Esophagus (tissue), 2 donors: ENCODE data around the gene ARHGAP30. TPM values are rescaled to one million over a fixed set of nuclear protein-coding genes. Genes with fewer than 3 reads are reported as not detected.

ENCODE experiments used
- H3K27ac ChIP-seq, 2 donors: one replicate each; pipeline ENCODE4 v1.5.1; 2013; ENCODE audit warnings: low read depth in 2 of 2, mild to moderate bottlenecking in 2 of 2, inconsistent platforms in 1 of 2, low read length in 1 of 2, moderate library complexity in 1 of 2
- H3K27me3 ChIP-seq, 2 donors: one replicate each; pipeline ENCODE4 v1.6.1; 2013; ENCODE audit warnings: low read length in 2 of 2, control low read depth in 1 of 2, mild to moderate bottlenecking in 1 of 2; ENCODE audit not compliant: insufficient read depth in 2 of 2, control insufficient read depth in 1 of 2
- H3K36me3 ChIP-seq, 2 donors: one replicate each; pipeline ENCODE4 v1.6.1; 2013; ENCODE audit warnings: low read length in 1 of 2; ENCODE audit not compliant: control insufficient read depth in 2 of 2, insufficient read depth in 2 of 2
- H3K4me1 ChIP-seq, 2 donors: one replicate each; pipeline ENCODE4 v1.6.1; 2013; ENCODE audit warnings: low read length in 1 of 2; ENCODE audit not compliant: control insufficient read depth in 2 of 2, insufficient read depth in 2 of 2
- H3K4me3 ChIP-seq, 2 donors: one replicate each; pipeline ENCODE4 v1.5.1; 2013; ENCODE audit warnings: low read length in 2 of 2, mild to moderate bottlenecking in 2 of 2, low read depth in 1 of 2, moderate library complexity in 1 of 2
- H3K9me3 ChIP-seq, 2 donors: one replicate each; pipeline ENCODE4 v1.6.1; 2013; ENCODE audit warnings: mild to moderate bottlenecking in 2 of 2, low read depth in 1 of 2, low read length in 1 of 2, moderate library complexity in 1 of 2; ENCODE audit not compliant: control insufficient read depth in 2 of 2, insufficient read depth in 1 of 2
- WGBS, 2 donors: extraction: QIAGEN DNeasy Blood & Tissue Kit; methylation state at CpG; one replicate each; pipeline ENCODE4 v1.1.7; 2013; 5-methylcytosine and 5-hydroxymethylcytosine counted together
- polyA plus RNA-seq, 2 donors: library from polyadenylated mRNA; stranded (reverse); fragments of 200-250 nt; gene quantifications; one replicate each; pipeline ENCODE4 v1.2.3, GENCODE V29; 2013
- donor health status: healthy with polysubstance abuse.
- donor health status: Bipolar disorder and iron deficiency.

Gene ARHGAP30
- polyA plus RNA-seq, 2 donors: 7.9 to 9.5 TPM

- Histone ChIP-seq H3K27me3 (no peaks in the 10 kb centered on the region), H3K36me3 (peaks cover 0 to 5% of the 10 kb centered on the region in 2 donors), H3K4me1 (no peaks in the 10 kb centered on the region), H3K4me3 (no peak overlapping the region), H3K9me3 (no peaks in the 10 kb centered on the region), H3K27ac (no peak overlapping the region)
- WGBS, 2 donors: 89 to 99% methylated on average over 1 of the region's 1 CpG
Observed at GRCh38 chr1:161106431-161106830, 36.7 kb upstream of the ARHGAP30 start.

DNA sequence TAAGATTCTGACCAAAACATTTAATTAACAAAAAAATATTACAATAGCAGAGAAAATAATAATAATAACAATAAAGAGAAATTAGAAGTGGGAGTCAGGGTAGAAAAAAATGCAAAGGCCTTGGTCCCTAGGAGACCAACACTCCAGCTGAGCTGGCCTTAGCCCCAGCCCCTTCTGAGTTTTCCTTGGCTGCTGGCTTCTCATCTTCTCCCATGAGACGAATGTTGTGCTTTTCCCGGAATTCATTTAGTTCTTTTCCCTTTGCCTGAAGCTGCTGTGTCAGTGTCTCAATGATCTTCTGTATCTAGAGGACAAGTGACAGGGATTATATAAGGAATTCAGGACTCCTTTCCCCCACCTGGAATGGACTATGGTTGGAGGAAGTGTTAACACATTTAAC lies 30.9 kb upstream of the ARHGAP30 start:
- Histone ChIP-seq H3K9me3 (peaks cover 0 to 2% of the 10 kb centered on the region in 2 donors), H3K4me1 (peaks cover 0 to 11% of the 10 kb centered on the region in 2 donors), H3K36me3 (peaks cover 0 to 8% of the 10 kb centered on the region in 2 donors), H3K27ac (no peak overlapping the region), H3K4me3 (no peak overlapping the region), H3K27me3 (no peaks in the 10 kb centered on the region)
- WGBS, 2 donors: 67 to 72% methylated on average over 2 of the region's 2 CpGs

- Histone ChIP-seq H3K36me3 (peaks cover 0 to 8% of the 10 kb centered on the region in 2 donors), H3K9me3 (peaks cover 0 to 2% of the 10 kb centered on the region in 2 donors), H3K27me3 (no peaks in the 10 kb centered on the region), H3K27ac (no peak overlapping the region), H3K4me3 (no peak overlapping the region), H3K4me1 (peaks cover 0 to 14% of the 10 kb centered on the region in 2 donors)
- 76 to 79% methylated on average over 9 of the region's 9 CpGs for WGBS, 2 donors
Observed at GRCh38 chr1:161099090-161099802, 29.6 kb upstream of the ARHGAP30 start.

GRCh38 chr1:161098210-161099068 lies 28.7 kb upstream of the ARHGAP30 start, which contains the start of gene KLHDC9:
KLHDC9 (plus strand) TSS chr1:161098361; CDS start chr1:161098536, 175 bp downstream.
- H3K4me3 ChIP-seq: peak within 1 kb of the TSS; percentile 52 to 70
- H3K27ac ChIP-seq: peak within 1 kb of the TSS; percentile 62 to 81
- peaks cover 0 to 14% of the 10 kb centered on the region in 2 donors for H3K4me1 ChIP-seq
- peaks cover 0 to 8% of the 10 kb centered on the region in 2 donors for H3K36me3 ChIP-seq
- H3K9me3 ChIP-seq: peaks cover 0 to 2% of the 10 kb centered on the region in 2 donors
- H3K27me3 ChIP-seq: no peaks in the 10 kb centered on the region
- WGBS, 2 donors: 6 to 7% methylated on average over 63 to 71 of the region's 71 CpGs

DNA sequence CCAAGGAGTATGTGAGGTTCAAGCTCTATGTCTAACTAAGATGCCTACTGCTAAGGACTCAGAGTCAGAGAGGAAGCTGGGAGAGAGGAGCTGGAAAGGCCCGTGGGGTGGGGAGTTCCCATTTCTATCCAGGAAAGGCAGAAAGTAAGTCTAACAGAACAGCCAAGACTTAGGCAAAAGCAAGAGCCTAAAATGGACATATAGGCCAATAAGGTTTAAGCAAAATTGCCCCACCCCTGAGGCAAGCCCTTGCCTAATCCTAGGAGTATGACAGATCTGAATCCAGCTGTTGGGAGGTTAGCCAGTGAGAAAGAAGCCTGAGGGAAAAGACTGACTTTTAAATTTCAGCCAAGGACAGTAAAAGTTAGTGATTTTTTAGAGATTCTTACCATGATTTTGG lies 26.8 kb upstream of the ARHGAP30 start:
- H3K27me3 ChIP-seq: no peaks in the 10 kb centered on the region
- peaks cover 0 to 3% of the 10 kb centered on the region in 2 donors for H3K36me3 ChIP-seq
- 18 to 41% methylated on average over 1 of the region's 1 CpG for WGBS, 2 donors
- peak overlapping the region; percentile 68 to 87 for H3K27ac ChIP-seq
- H3K4me3 ChIP-seq: no peak overlapping the region
- peaks cover 0 to 30% of the 10 kb centered on the region in 2 donors for H3K4me1 ChIP-seq
- H3K9me3 ChIP-seq: peaks cover 0 to 2% of the 10 kb centered on the region in 2 donors

- Histone ChIP-seq H3K36me3 (peaks cover 0 to 3% of the 10 kb centered on the region in 2 donors), H3K27ac (peak overlapping the region; percentile 68 to 87), H3K27me3 (no peaks in the 10 kb centered on the region), H3K9me3 (peaks cover 0 to 2% of the 10 kb centered on the region in 2 donors), H3K4me1 (peaks cover 0 to 31% of the 10 kb centered on the region in 2 donors), H3K4me3 (no peak overlapping the region)
- 82 to 83% methylated on average over 2 of the region's 2 CpGs for WGBS, 2 donors
Observed at GRCh38 chr1:161096015-161096414, 26.3 kb upstream of the ARHGAP30 start.

DNA sequence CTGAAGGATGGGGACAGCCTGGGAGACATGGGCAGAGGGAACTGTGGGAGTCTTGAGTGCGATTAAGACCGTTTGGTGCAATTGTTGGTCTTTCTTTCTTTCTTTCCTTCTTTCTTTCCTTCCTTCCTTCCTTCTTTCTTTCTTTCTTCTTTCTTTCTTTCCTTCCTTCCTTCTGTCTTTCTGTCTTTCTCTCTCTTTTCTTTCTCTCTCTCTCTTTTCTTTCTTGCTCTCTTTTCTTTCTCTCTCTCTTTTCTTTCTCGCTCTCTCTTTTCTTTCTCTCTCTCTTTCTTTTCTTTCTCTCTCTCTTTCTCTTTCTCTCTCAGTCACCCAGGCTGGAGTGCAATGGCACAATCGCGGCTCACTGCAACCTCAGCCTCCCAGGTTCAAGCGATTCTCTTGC lies 25.5 kb upstream of the ARHGAP30 start:
- WGBS, 2 donors: 95 to 96% methylated on average over 6 of the region's 6 CpGs
- H3K27ac ChIP-seq: no peak overlapping the region
- peaks cover 0 to 31% of the 10 kb centered on the region in 2 donors for H3K4me1 ChIP-seq

DNA sequence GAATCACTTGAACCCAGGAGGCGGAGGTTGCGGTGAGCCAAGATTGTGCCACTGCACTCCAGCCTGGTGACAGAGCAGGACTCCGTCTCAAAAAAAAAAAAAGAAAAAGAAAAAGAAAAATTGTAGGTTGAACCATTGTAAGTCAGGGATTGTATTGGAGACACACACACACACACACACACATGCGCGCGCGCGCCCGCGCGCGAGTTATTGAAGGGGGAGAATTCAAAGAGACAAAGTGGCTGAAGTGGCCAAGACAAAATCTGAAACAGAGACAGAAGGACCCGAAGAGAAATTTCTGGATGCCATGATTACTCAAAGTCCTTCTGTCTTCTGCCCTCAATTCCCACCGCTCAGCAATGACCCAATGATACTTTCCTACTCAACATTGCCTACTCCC lies 24.8 kb upstream of the ARHGAP30 start:
- Histone ChIP-seq H3K27ac (no peak overlapping the region), H3K4me1 (peaks cover 0 to 35% of the 10 kb centered on the region in 2 donors), H3K27me3 (no peaks in the 10 kb centered on the region), H3K9me3 (peaks cover 0 to 2% of the 10 kb centered on the region in 2 donors), H3K36me3 (no peaks in the 10 kb centered on the region), H3K4me3 (no peak overlapping the region)
- WGBS, 2 donors: 94 to 97% methylated on average over 14 of the region's 14 CpGs

More for the DNA sequence above, 25.5 kb upstream of the ARHGAP30 start:
- Histone ChIP-seq H3K36me3 (peaks cover 0 to 3% of the 10 kb centered on the region in 2 donors), H3K4me3 (no peak overlapping the region), H3K9me3 (peaks cover 0 to 2% of the 10 kb centered on the region in 2 donors), H3K27me3 (no peaks in the 10 kb centered on the region)

DNA sequence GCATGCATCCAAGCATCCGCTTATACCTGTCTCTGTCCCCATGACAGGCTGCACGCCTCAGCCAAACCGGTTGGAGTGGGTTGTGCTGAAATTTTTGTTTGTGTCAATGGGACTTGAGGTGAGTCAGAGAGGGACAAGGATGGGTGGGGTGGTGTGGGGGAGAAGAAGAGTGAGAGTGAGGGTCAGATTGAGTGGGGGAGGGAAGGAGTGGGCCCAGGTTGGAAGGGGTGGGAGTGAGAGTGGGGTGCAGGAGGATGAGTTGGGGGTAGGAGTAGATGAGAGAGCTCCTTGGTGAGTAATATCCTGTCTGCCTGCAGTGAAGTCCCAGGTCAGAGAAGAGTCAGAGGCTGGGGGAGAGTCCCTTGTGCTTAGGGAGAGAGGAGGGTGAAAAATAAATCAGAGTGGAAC lies 22.9 kb upstream of the ARHGAP30 start:
- no peaks in the 10 kb centered on the region for H3K9me3 ChIP-seq
- H3K27ac ChIP-seq: peak overlapping the region; percentile 71 to 89
- peaks cover 0 to 30% of the 10 kb centered on the region in 2 donors for H3K4me1 ChIP-seq
- no peaks in the 10 kb centered on the region for H3K27me3 ChIP-seq
- H3K4me3 ChIP-seq: no peak overlapping the region
- 44 to 53% methylated on average over 3 of the region's 3 CpGs for WGBS, 2 donors
- H3K36me3 ChIP-seq: no peaks in the 10 kb centered on the region
